Upper lobe of left lung (tissue), 6 donors: ENCODE measurements around the gene S100A5. TPM values are rescaled to one million over a fixed set of nuclear protein-coding genes. Genes with fewer than 3 reads are reported as not detected.
"Not testable (repeated sequence)": the region's sequence is repeated elsewhere in the genome, so short reads cannot be mapped to it uniquely, and the experiment has no call there.

Source experiments
- ATAC-seq, 2 donors: fragments of 200-7000 bp; cut with Tn5 transposase; one replicate each; pipeline ENCODE4 v1.9.1; 2022; ENCODE audit warnings: mild to moderate bottlenecking in 2 of 2, moderate library complexity in 2 of 2; ENCODE audit not compliant: low FRiP score in 2 of 2
- DNase-seq, 2 donors: peaks; one replicate each; pipeline ENCODE4 v3.0.0-alpha.2; 2019 to 2020
- H3K27ac ChIP-seq, 4 donors: fragments of 200-600 bp; sonication (generic); one replicate each; pipeline ENCODE4 v1.5.1; 2016 to 2019
- H3K27me3 ChIP-seq, 4 donors: fragments of 200-600 bp; sonication (generic); one replicate each; pipeline ENCODE4 v1.5.1; 2017 to 2019
- H3K36me3 ChIP-seq, 4 donors: fragments of 200-600 bp; sonication (generic); one replicate each; pipeline ENCODE4 v1.5.1; 2016 to 2019
- H3K4me1 ChIP-seq, 4 donors: fragments of 200-600 bp; sonication (generic); one replicate each; pipeline ENCODE4 v1.5.1; 2018 to 2019
- H3K4me3 ChIP-seq, 4 donors: fragments of 200-600 bp; sonication (generic); one replicate each; pipeline ENCODE4 v1.5.1; 2017 to 2019; ENCODE audit warnings: mild to moderate bottlenecking in 2 of 4, moderate library complexity in 1 of 4
- H3K9me3 ChIP-seq, 4 donors: fragments of 200-600 bp; sonication (generic); one replicate each; pipeline ENCODE4 v1.5.1; 2018 to 2019
- CTCF ChIP-seq, 6 experiments: fragments of 450-650 bp in 4 of 6; fragments of 200-600 bp in 2 of 6; sonication (generic) in 2 of 6; IDR thresholded peaks; one replicate each; pipeline ENCODE4 v1.5.1; 2016 to 2019; ENCODE audit warnings: antibody characterized with exemption in 6 of 6
- EP300 ChIP-seq, 4 donors: sonication (generic); formaldehyde crosslinking; IDR thresholded peaks; one replicate each; pipeline ENCODE4 v1.5.1; 2017; ENCODE audit warnings: antibody characterized with exemption in 4 of 4, control low read depth in 2 of 4
- POLR2A ChIP-seq, 4 donors: fragments of 450-650 bp; IDR thresholded peaks; one replicate each; pipeline ENCODE4 v1.5.1; 2016 to 2017; ENCODE audit warnings: antibody characterized with exemption in 4 of 4, mild to moderate bottlenecking in 2 of 4
- POLR2AphosphoS5 ChIP-seq, 2 donors: sonication (generic); formaldehyde crosslinking; IDR thresholded peaks; one replicate each; pipeline ENCODE4 v1.5.1; 2017; ENCODE audit warnings: antibody characterized with exemption in 2 of 2
- WGBS, 2 donors: methylation state at CpG; one replicate each; pipeline ENCODE4 v1.1.5; 2017 to 2018; 5-methylcytosine and 5-hydroxymethylcytosine counted together
- total RNA-seq, 6 donors: library from RNA; depleted of rRNA in 4 of 6; stranded (reverse); fragments of >200 nt in 4 of 6; gene quantifications; one replicate each; pipeline versions ENCODE4 v1.1.0 to v1.2.1, GENCODE V29; 2016 to 2021
- donor health status: DM: no; HTN: no; CAD: no; lungs with moderate emphysema.
- donor health status: DM: no; HTN: yes; CAD: no; lungs with severe emphysema.

The S100A5 gene
- total RNA-seq, 6 donors from 2014 or later, result not detected

- WGBS, 2 donors, result 91 to 93% methylated on average over 4 of the region's 4 CpGs
- TF ChIP-seq EP300 (IDR thresholded peaks at IDR 0.05) (no peak), CTCF (IDR thresholded peaks at IDR 0.05) (no peak), POLR2A (IDR thresholded peaks at IDR 0.05) (no peak), POLR2AphosphoS5 (IDR thresholded peaks at IDR 0.05) (no peak)
- DNase-seq, result no peak
- Histone ChIP-seq H3K4me1 (peaks cover 5 to 12% (median 8%) of the 10 kb centered on the region in 4 donors), H3K9me3 (no peaks in the 10 kb centered on the region), H3K27ac (no peak overlapping the region), H3K27me3 (no peaks in the 10 kb centered on the region), H3K36me3 (no peaks in the 10 kb centered on the region), H3K4me3 (no peak overlapping the region)
- ATAC-seq, result no peak
Observed at GRCh38 chr1:153520818-153521476, 19.8 kb downstream of the S100A5 start.

- H3K27me3 ChIP-seq, H3K36me3 ChIP-seq, H3K27ac ChIP-seq, H3K9me3 ChIP-seq, H3K4me3 ChIP-seq, DNase-seq, ATAC-seq: not testable (repeated sequence)
- 88 to 91% methylated on average over 5 of the region's 5 CpGs for WGBS, 2 donors
- peaks cover 12 to 16% (median 15%) of the 10 kb centered on the region in 4 donors for H3K4me1 ChIP-seq
Observed at GRCh38 chr1:153520137-153520691, 20.5 kb downstream of the S100A5 start.

DNA sequence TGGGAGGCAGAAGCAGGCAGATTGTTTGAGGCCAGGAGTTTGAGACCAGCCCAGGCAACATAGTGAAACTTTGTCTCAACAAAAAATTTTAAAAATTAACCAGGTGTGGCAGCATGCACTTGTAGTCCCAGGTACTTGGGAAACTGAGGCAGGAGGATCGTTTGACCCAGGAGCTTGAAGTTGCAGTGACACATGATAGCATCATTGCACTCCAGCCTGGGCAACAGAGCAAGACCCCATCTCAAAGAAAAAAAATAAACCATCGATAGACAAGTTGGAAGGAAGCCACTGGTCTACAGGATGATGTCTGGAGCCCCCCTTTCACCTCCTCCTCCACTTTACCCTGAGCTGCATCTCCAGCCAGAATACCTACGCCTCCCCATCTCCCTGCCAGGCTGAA, 21.5 kb downstream of the S100A5 start:
- no peak overlapping the region for H3K4me3 ChIP-seq
- no peak overlapping the region for H3K27ac ChIP-seq
- TF ChIP-seq POLR2AphosphoS5 (IDR thresholded peaks at IDR 0.05), result no peak
- TF ChIP-seq POLR2A (IDR thresholded peaks at IDR 0.05), result no peak
- no peak for TF ChIP-seq EP300 (IDR thresholded peaks at IDR 0.05)
- TF ChIP-seq CTCF (IDR thresholded peaks at IDR 0.05), result no peak
- DNase-seq, result no peak
- peaks cover 14 to 19% (median 17%) of the 10 kb centered on the region in 4 donors for H3K4me1 ChIP-seq
- no peak for ATAC-seq
- WGBS, 2 donors, result 83 to 88% methylated on average over 3 of the region's 3 CpGs
- H3K36me3 ChIP-seq, result no peaks in the 10 kb centered on the region
- no peaks in the 10 kb centered on the region for H3K27me3 ChIP-seq
- H3K9me3 ChIP-seq, result no peaks in the 10 kb centered on the region

DNA sequence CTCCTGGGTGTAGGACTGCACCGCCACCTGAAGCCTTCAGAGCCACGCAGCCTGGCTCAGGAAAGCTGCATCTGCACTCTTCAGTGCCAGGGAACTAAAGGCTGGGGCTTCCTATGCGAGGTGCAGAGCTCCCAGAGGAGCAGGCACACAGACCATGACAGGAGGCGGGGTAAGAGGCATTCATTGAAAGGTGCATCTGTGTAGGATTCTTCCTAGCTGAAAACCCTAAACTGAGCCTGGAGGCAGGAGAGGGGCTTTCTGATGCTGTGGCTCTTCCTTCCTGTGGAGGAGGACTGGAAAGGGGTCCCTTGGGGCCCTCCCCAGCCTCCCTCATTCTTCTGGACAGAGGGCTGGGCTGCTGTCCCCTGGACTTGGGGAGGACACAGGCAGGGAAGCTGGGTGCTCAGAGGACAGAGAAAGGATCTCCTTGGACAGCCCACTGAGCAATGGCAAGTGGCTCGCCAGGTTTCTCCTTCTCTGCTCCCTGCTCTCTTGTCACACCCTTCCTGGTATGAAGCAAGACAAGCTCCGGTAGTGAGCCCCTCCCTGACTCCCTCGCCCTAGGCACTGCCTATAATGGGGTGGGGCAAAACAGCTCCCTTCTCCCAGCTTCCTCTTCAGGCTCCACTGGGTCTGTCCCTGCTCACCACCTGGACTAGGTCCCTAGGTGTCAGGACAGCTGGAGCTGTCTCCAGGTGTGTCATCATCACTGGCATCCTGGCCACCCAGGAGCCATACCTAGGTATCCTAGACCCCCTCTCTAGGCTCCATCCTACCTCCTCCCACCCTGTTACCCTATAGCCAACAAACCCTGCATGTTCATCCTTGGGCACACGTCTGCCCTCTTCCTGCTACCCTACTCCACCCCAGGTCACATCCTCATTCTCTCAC, 25.0 kb downstream of the S100A5 start:
- WGBS, 2 donors, result 46 to 52% methylated on average over 6 to 8 of the region's 8 CpGs
- H3K9me3 ChIP-seq, result no peaks in the 10 kb centered on the region
- no peak overlapping the region for H3K4me3 ChIP-seq
- no peaks in the 10 kb centered on the region for H3K27me3 ChIP-seq
- peak in 1 of 2 donors; percentile 89 for DNase-seq
- H3K36me3 ChIP-seq, result no peaks in the 10 kb centered on the region
- ATAC-seq, result peak; percentile 59 to 88
- H3K4me1 ChIP-seq, result peaks cover 14 to 25% (median 19%) of the 10 kb centered on the region in 4 donors
- TF ChIP-seq POLR2A (IDR thresholded peaks at IDR 0.05) (peak in 1 of 4 donors; percentile 51), CTCF (IDR thresholded peaks at IDR 0.05) (no peak), EP300 (IDR thresholded peaks at IDR 0.05) (no peak), POLR2AphosphoS5 (IDR thresholded peaks at IDR 0.05) (peak in 1 of 2 donors; percentile 29)
- H3K27ac ChIP-seq, result peak overlapping the region; percentile 9 to 84 (median 56)

DNA sequence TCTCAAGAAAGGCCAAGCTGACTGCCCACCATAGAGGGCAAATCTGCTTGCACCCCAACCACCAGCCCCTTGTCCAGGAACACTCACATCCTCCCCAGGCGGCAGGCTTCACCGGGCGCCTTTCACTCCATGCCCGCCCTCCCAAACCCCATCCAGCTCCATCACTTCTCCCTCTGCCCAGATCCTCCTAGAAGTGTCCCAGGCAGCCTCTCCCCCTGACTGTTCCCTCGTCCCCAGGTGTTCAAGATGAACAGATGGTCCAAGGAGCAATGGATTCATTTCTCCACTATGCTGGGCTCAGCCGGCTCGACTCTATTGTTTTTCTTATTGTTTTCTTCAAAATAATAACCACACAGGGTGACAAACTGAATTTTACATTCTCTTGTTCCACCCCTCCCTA, 27.1 kb downstream of the S100A5 start:
- 91 to 92% methylated on average over 7 of the region's 7 CpGs for WGBS, 2 donors
- Histone ChIP-seq H3K36me3 (no peaks in the 10 kb centered on the region), H3K4me1 (peaks cover 14 to 27% (median 19%) of the 10 kb centered on the region in 4 donors), H3K4me3 (no peak overlapping the region), H3K27me3 (no peaks in the 10 kb centered on the region), H3K27ac (no peak overlapping the region), H3K9me3 (no peaks in the 10 kb centered on the region)
- DNase-seq (no peak), ATAC-seq (no peak)
- no peak for TF ChIP-seq POLR2AphosphoS5 (IDR thresholded peaks at IDR 0.05)
